GOT3 (cell line): ENCODE results near the gene PDE1C.
"Not testable (repeated sequence)": the region's sequence is repeated elsewhere in the genome, so short reads cannot be mapped to it uniquely, and the experiment has no call there.

ENCODE experiments used
- DNase-seq: peaks from one replicate; lab custom pipeline; 2025; ENCODE audit warnings: mixed read lengths; lab: John Stamatoyannopoulos, UW

Gene PDE1C

GRCh38 chr7:31850066-31850465, 220.1 kb downstream of the PDE1C start:
- DNase-seq: no peak

- no peak for DNase-seq
These were observed 234.7 kb downstream of the PDE1C start for GRCh38 chr7:31835471-31835870.

GRCh38 chr7:31833625-31834024, 236.6 kb downstream of the PDE1C start:
- not testable (repeated sequence) for DNase-seq

- no peak for DNase-seq
These were observed 241.7 kb downstream of the PDE1C start for GRCh38 chr7:31828520-31828919.

GRCh38 chr7:31825576-31825975, 244.6 kb downstream of the PDE1C start:
- DNase-seq: no peak

- DNase-seq: no peak
These were observed 251.2 kb downstream of the PDE1C start for GRCh38 chr7:31819031-31819430.

- DNase-seq: no peak
These were observed 253.4 kb downstream of the PDE1C start for GRCh38 chr7:31816810-31817209.

- DNase-seq: no peak
These were observed 254.4 kb downstream of the PDE1C start for GRCh38 chr7:31815796-31816195.

- DNase-seq: no peak
These were observed 256.0 kb downstream of the PDE1C start for GRCh38 chr7:31814187-31814586.

GRCh38 chr7:31811650-31812461, 258.4 kb downstream of the PDE1C start:
- peak; percentile 40 for DNase-seq

- no peak for DNase-seq
These were observed 264.9 kb downstream of the PDE1C start for GRCh38 chr7:31805209-31805818.

GRCh38 chr7:31796375-31796774, 273.8 kb downstream of the PDE1C start:
- DNase-seq: no peak

- DNase-seq: no peak
These were observed 275.3 kb downstream of the PDE1C start for GRCh38 chr7:31794851-31795344.

GRCh38 chr7:31791881-31792280, 278.3 kb downstream of the PDE1C start:
- no peak for DNase-seq

GRCh38 chr7:31788883-31789680, 281.1 kb downstream of the PDE1C start:
- no peak for DNase-seq

- no peak for DNase-seq
These were observed 281.8 kb downstream of the PDE1C start for GRCh38 chr7:31788445-31788844.

- DNase-seq: no peak
These were observed 283.9 kb downstream of the PDE1C start for GRCh38 chr7:31786326-31786725.

- DNase-seq: no peak
These were observed 285.1 kb downstream of the PDE1C start for GRCh38 chr7:31785101-31785500.

- no peak for DNase-seq
These were observed 287.0 kb downstream of the PDE1C start for GRCh38 chr7:31783221-31783620.

GRCh38 chr7:31782411-31782991, 287.7 kb downstream of the PDE1C start:
- DNase-seq: no peak

- no peak for DNase-seq
These were observed 291.9 kb downstream of the PDE1C start for GRCh38 chr7:31778296-31778695.

- DNase-seq: no peak
These were observed 293.6 kb downstream of the PDE1C start for GRCh38 chr7:31776616-31777015.
